ENCODE measurements around the gene SREBF2. TPM values are rescaled to one million over a fixed set of nuclear protein-coding genes. Genes with fewer than 3 reads are reported as not detected.
A peak's percentile ranks its signal among the peaks of the same experiment; 100 is the strongest.

The SREBF2 gene
- total and polyA plus RNA-seq, 9 of the 15 experiments (the other 6 are each of a cell fraction or from before 2014, with no cell fraction given) = 1.1 to 84.2 (median 26.9) TPM

DNA sequence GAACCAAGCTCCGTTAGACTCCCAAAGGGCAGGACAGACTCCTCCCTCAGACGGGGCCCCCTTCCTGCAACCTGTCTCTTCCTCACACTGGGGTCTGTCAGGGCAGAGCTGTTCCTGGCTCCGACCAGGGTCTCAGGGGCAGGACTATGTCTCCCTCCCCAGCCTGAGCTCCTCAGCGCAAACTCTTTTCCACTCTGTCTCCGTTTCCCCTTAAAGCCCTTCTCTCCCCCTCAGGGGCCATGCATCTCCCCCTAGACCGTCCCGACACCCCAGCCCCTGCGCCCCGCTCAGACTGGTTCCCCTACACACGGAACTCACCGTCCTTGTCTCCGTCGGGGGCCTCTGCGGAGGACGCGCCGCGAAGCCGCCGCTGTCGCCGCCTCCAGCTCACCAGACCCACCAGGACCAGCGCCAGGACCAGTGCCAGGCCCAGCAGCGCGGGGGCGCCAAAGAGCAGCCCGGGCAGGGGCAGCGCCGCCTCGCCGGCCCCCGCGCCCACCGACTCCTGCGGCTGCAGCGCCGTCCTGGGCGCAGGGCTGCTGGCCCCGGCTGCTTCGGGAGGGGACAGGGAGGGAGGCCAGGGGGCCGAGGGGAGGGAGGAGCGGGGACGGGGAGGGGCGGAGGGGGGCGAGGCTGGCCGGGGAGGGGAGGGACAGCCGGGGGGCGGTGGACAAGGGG is 93.0 kb downstream of the SREBF2 start (continued):
- TF ChIP-seq CTCFL (IDR thresholded peaks at IDR 0.05; ENCODE audit: borderline replicate concordance, insufficient read depth, low read depth, low read length, poor library complexity, severe bottlenecking) (peak; percentile 69), MXD1 (CRISPR knock-in tag; IDR thresholded peaks at IDR 0.05; ENCODE audit: borderline replicate concordance, poor library complexity, severe bottlenecking) (no peak), FIP1L1 (IDR thresholded peaks at IDR 0.05; ENCODE audit: low read depth, low read length, poor library complexity, severe bottlenecking) (peak; percentile 40), SIRT6 (IDR thresholded peaks at IDR 0.05; ENCODE audit: low read depth, low read length) (no peak), ZFP30 (CRISPR knock-in tag; IDR thresholded peaks at IDR 0.05; ENCODE audit: borderline replicate concordance) (no peak), E2F6 (IDR thresholded peaks at IDR 0.05; ENCODE audit: borderline replicate concordance in 1 of 2, extremely low read depth in 1 of 2, insufficient read depth in 1 of 2, insufficient read length in 1 of 2, low read depth in 1 of 2, low read length in 1 of 2, poor library complexity in 1 of 2, severe bottlenecking in 1 of 2) (peak in 1 of 2 experiments; percentile 15), CC2D1A (IDR thresholded peaks at IDR 0.05) (no peak), AFF1 (IDR thresholded peaks at IDR 0.05; ENCODE audit: low read depth in 1 of 2, partially characterized antibody in 2 of 2) (no peak), OTX1 (CRISPR knock-in tag; IDR thresholded peaks at IDR 0.05) (no peak), ZNF23 (CRISPR knock-in tag; IDR thresholded peaks at IDR 0.05) (no peak), RAD51 (IDR thresholded peaks at IDR 0.05; ENCODE audit: borderline replicate concordance, low read depth) (no peak), HIVEP1 (CRISPR knock-in tag; IDR thresholded peaks at IDR 0.05) (no peak), HDAC1 (IDR thresholded peaks at IDR 0.05) (no peak), RFX5 (IDR thresholded peaks at IDR 0.05; ENCODE audit: low read depth, low read length) (no peak), BCOR (IDR thresholded peaks at IDR 0.05) (no peak), MCM7 (IDR thresholded peaks at IDR 0.05) (no peak), RAD21 (CRISPR knock-in tag; conservative IDR thresholded peaks at IDR 0.05 in 1 of 2, IDR thresholded peaks at IDR 0.05 in 1 of 2) (peak in 1 of 2 experiments; percentile 43; a peak in 2 of 4 replicates)
